SHP77 treated with DMSO at 0.1 percent for 48 hours (cell line): ENCODE data around the gene INPP1.
A peak's percentile ranks its signal among the peaks of the same experiment; 100 is the strongest.
"Not testable (repeated sequence)": the region's sequence is repeated elsewhere in the genome, so short reads cannot be mapped to it uniquely, and the experiment has no call there.

ENCODE experiments used
- DNase-seq: peaks from one replicate; lab custom pipeline; 2025; lab: John Stamatoyannopoulos, UW

INPP1 gene

DNA sequence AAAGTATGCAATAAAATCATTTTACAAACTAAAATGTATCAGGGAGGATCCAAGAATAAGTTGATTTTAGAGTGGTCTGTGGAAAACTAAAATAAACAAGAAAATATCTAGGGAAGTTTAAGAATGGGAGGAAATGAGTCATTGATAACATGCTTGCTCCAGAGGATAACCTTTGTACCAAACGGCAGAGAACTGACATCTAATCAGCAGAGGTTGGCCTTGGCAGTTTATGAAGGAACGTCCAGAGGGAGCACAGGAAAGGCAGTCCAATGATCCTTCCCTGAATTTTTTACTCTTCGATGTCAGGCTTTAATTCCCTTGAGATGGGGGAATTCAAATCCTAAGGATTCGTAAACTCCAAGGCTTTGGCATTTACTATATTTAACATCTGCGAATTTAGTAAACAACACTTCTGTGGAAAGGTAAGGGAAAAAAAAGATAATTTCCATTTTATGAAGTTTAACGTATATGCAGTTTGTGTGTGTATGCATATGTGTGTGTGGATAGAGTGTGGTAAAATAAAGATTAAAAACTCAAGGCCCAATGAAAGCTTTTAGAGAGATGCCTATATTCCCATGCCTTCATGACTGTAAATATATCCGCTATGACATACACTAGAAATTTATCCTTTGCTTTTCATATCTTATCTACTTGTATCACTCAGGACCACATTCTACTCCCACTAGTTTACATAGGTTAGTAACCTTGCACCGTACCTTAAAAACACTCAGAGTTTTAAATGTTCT is 8.7 kb upstream of the INPP1 start:
- DNase-seq = no peak

- DNase-seq = no peak
Measured at GRCh38 chr2:190335225-190335559, 8.2 kb upstream of the INPP1 start.

DNA sequence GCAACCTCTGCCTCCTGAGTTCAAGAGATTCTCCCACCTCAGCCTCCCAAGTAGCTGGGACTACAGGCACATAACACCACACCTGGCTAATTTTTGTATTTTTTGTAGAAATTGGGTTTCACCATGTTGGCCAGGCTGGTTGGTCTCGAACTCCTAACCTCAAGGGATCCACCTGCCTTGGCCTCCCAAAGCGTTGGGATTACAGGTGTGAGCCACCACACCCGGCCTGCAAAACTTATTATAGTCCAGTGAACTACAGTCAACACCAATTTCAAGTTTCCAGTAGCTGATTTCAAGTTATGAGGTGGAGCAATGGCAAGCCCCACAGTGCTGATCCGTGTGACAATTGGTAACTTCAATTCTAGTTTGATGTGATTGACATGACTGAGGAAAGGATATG is 7.8 kb upstream of the INPP1 start:
- DNase-seq = not testable (repeated sequence)

DNA sequence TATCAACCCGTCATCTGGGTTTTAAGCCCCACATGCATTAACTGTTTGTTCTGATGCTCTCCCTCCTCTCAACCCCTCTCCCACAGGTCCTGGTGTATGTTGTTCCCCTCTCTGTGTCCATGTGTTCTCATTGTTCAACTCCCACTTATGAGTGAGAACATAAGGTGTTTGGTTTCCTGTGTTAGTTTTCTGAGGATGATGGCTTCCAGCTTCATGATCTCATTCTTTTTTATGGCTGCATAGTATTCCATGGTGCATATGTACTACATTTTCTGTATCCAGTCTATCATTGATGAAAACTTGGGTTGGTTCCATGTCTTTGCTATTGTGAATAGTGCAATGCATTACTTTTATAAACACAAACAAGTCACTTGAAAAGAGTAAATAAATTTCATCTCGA is 7.0 kb upstream of the INPP1 start:
- DNase-seq = no peak

DNA sequence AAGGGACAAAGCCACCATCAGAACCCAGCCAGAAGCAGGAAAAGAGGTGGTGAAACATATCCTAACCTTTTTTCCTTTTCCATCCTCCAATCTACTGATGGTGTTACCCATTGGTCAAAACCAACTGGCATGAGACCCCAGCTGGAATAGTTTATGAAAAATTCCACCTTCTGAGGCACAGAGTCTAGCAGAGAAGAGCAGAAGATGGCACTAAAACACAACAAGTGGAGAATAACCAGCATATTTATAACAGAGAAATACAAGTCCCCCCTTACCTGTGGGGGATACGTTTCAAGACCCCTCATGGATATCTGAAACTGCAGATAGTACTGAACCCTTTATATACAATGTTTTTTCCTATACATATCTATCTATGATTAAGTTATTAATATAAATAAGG is 4.9 kb upstream of the INPP1 start:
- no peak for DNase-seq

- no peak for DNase-seq
Measured at GRCh38 chr2:190339394-190339793, 4.0 kb upstream of the INPP1 start.

DNA sequence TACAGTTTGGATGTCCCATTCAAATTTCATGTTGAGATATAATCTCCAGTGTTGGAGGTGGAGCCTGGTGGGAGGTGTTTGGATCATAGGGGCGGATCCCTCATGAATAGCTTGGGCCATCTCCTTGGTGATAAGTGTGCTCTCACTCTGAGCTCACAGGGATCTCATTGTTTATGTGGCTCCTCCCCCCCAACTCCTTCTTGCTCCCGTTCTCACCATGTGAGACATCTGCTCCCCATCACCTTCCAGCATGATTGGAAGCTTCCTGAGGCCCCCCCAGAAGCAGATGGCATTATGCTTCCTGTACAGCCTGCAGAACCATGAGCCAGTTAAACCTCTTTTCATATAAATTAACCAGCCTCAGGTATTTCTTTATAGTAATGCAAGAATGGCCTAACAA is 3.0 kb upstream of the INPP1 start:
- no peak for DNase-seq

DNA sequence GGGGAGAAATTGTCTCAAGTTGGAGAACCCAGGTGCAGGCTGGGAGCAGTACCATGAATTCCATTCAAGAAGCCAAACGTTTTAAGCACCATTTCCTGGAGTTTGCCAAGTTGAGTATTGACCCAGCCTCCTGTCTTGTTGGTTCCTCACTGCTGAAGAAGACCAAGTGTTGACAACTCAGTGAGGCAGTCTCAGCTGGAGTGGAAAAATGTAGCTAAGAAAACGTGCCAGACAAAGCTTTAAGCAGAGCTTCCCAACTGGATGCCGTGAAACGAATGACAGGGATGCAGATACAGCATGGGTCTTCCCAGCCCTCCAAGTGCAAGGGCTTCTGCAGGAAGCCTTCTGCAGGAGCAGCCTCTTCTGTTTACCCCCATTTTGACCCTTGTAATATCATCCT is 778 bp upstream of the INPP1 start:
- no peak for DNase-seq

GRCh38 chr2:190343089-190343535 is 277 bp upstream of the INPP1 start:
- DNase-seq = no peak

GRCh38 chr2:190344276-190344827 is 963 bp downstream of the INPP1 start:
- DNase-seq = peak; percentile 24

DNA sequence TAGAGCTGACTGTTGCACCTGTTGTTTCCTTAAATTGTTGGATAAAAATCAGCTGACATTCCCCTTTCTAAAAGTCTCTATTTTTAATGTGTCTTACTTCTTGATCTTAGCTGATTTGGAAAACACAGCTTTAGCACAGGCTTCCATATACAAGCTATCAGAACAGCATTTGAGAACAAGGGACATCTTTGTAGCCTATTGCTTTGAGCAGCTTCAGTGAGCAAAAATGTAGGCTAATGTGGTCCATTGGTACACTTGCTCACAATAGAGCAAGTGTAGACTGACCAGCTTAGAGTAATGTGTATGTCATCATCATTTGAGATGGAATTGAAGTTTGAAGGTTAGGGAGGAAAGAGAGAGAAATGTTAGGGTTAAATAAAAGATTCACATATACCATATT is 7.0 kb downstream of the INPP1 start:
- DNase-seq = no peak

DNA sequence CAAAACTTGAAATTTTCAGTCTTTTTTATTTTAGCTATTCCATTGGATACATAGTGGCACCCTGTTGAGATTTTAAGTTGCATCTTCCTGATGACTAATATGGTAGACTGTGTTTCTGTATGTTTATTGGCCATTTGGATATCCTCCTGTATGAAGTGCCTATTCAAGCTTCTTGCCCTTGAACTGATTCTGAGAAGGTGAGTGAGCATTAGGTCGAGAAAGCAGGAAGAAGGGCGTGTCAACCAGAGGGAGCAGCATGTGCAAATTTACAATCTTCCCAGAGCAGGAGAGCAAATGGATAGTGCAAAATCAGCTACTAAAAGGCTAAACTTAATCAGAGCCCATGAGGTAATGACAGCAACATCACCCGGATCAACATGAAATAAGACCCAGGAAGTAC is 8.6 kb downstream of the INPP1 start:
- no peak for DNase-seq

DNA sequence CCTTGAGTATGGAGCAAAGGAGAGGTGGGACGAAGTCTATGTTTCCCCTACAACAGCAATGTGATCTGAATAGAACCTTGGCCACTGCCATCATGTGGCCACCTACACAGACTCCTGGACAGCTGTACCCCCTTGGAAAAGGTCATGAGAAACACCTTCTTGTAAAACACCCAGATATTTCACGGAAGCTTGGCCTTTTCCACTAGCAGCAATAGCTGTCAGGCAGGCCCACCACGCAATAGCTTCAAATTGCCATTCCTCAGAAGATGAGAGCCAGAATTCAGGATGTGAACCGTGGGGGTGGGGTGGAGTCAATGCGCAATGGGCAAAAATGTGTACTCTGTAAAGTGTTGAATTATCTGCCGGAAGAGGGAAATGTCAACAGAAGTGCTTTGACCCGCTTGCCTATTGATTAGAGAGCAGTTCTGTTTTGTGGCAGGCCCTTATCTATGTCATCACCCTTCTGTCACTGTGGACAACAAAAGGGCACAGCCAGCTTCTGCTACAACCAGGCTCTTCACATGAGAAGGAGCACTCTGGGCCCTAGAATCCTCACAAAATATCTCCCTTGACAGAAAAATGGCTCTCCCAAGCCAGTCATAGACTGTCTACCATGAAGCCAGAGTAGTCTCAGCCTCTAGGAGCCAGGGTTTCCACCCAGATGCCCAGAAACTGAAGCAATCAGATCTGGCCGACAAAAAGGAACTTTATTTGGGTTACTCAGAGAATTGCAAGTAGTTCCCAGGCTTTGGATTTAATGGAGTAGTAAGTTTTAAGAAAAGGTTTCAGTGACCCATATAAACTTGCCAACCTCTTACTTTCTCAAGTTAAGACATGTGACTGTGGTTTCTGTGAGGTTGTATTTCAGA is 9.5 kb downstream of the INPP1 start:
- DNase-seq = peak; percentile 65

GRCh38 chr2:190353537-190353899 is 10.1 kb downstream of the INPP1 start:
- DNase-seq = no peak

GRCh38 chr2:190354003-190354690 is 10.8 kb downstream of the INPP1 start:
- no peak for DNase-seq

GRCh38 chr2:190355968-190356644 is 12.7 kb downstream of the INPP1 start:
- no peak for DNase-seq

DNA sequence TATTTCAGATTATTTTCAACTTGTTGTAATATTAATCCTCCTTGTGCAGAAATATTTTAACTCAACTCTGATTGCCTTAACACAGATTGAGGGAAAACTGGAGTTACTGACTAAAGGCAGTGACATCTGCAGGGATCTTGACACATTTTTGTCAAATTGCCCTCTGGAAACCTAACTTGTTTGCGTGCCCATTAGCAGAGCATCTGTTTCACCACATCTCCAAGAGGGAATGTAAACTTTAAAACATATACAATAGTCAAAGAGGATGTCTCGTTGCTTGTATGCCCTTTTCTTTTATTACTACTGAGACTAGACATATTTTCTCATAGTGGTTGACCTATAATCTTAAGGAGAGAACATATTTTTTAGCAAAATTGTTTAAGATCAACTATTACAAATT is 14.2 kb downstream of the INPP1 start:
- DNase-seq = no peak

- DNase-seq = not testable (repeated sequence)
Measured at GRCh38 chr2:190358655-190359448, 15.5 kb downstream of the INPP1 start.

DNA sequence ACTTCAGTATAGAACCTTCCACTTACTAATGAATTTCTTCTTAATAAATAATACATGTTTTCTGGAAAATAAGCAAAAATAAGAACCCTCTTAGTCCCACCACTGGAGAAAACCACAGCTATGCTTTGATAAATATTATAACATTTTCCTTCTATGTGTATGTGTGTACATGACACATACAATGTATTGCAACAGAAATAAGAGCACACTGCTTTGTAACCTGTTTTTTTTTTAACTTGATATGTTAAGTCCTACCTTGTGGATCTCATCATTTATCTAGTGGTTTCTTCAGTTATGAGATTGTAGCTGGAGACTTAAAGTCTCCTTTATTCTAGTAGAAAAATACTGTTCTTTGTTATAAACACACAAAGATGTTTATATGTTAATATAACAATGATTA is 17.2 kb downstream of the INPP1 start:
- DNase-seq = no peak

- DNase-seq = no peak
Measured at GRCh38 chr2:190360965-190361364, 17.6 kb downstream of the INPP1 start.

DNA sequence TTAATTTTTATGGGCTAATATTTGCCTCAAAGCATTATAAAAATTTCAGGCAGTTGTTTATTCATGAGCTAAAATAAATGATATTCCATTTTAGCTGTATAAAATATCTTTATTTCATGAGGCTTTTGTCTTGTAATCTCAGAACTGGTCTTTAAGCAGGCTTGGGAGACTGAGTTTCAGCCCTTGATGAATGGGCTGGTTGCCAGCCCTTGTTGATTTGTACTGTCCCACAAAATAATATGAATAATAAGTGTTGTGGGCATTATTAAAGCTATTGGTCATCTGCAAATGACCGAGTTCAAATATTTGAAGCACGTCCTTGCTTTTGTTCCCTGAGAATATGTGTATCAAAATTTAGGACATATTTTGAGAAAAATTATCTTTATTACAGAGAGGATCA is 18.2 kb downstream of the INPP1 start:
- DNase-seq = no peak
